Neural progenitor cell (in vitro differentiated cells): Measurements from ENCODE around the gene ESRRB. TPM values are rescaled to one million over a fixed set of nuclear protein-coding genes. Genes with fewer than 3 reads are reported as not detected.

ENCODE experiments used
- DNase-seq: peaks from one replicate; pipeline ENCODE4 v3.0.0-alpha.2; 2016; ENCODE audit warnings: low spot score
- H2AFZ ChIP-seq: fragments of 200-600 bp; sonication (generic); replicated peaks from 2 replicates; pipeline ENCODE4 v1.6.1; 2016; ENCODE audit warnings: antibody characterized with exemption
- H3F3A ChIP-seq: fragments of 200-600 bp; sonication (generic); 2 replicates; pipeline ENCODE4 v1.6.1; 2016; ENCODE audit warnings: antibody characterized with exemption, low read depth
- H3K27ac ChIP-seq: fragments of 200-600 bp; sonication (generic); 2 replicates; pipeline ENCODE4 v1.5.1; 2016; ENCODE audit warnings: mild to moderate bottlenecking
- H3K27me3 ChIP-seq: fragments of 200-600 bp; sonication (generic); 2 replicates; pipeline ENCODE4 v1.6.1; 2016; ENCODE audit warnings: mild to moderate bottlenecking, moderate library complexity
- H3K36me3 ChIP-seq: fragments of 200-600 bp; sonication (generic); 2 replicates; pipeline ENCODE4 v1.5.1; 2016
- H3K4me1 ChIP-seq: fragments of 200-600 bp; sonication (generic); 2 replicates; pipeline ENCODE4 v1.6.1; 2016; ENCODE audit warnings: mixed run types
- H3K4me2 ChIP-seq: fragments of 200-600 bp; sonication (generic); 2 replicates; pipeline ENCODE4 v1.6.1; 2016
- H3K4me3 ChIP-seq: fragments of 200-600 bp; sonication (generic); 2 replicates; pipeline ENCODE4 v1.5.1; 2016
- H3K79me2 ChIP-seq: fragments of 200-600 bp; sonication (generic); 2 replicates; pipeline ENCODE4 v1.6.1; 2016; ENCODE audit warnings: low read depth
- H3K9ac ChIP-seq: fragments of 200-600 bp; sonication (generic); 2 replicates; pipeline ENCODE4 v1.6.1; 2016
- H3K9me3 ChIP-seq: fragments of 200-600 bp; sonication (generic); 2 replicates; pipeline ENCODE4 v1.5.1; 2016; ENCODE audit warnings: low read depth
- H4K20me1 ChIP-seq: fragments of 200-600 bp; sonication (generic); 2 replicates; pipeline ENCODE4 v1.6.1; 2016; ENCODE audit warnings: low read depth
- H3K27ac Mint-ChIP-seq: 3 replicates; pipeline ENCODE4 v1.8.0; 2021; ENCODE audit warnings: mixed read lengths
- H3K27me3 Mint-ChIP-seq: 2 replicates; pipeline ENCODE4 v1.8.0; 2022; ENCODE audit warnings: low read depth, mild to moderate bottlenecking, inconsistent platforms, moderate library complexity, mixed read lengths; ENCODE audit not compliant: insufficient read depth
- H3K36me3 Mint-ChIP-seq: 3 replicates; pipeline ENCODE4 v1.8.0; 2021; ENCODE audit warnings: mixed read lengths
- H3K4me1 Mint-ChIP-seq: 3 replicates; pipeline ENCODE4 v1.8.0; 2021; ENCODE audit warnings: mixed read lengths
- H3K4me3 Mint-ChIP-seq: 3 replicates; pipeline ENCODE4 v1.8.0; 2021; ENCODE audit warnings: mild to moderate bottlenecking, moderate library complexity, mixed read lengths
- H3K9me3 Mint-ChIP-seq: 3 replicates; pipeline ENCODE4 v1.8.0; 2020; ENCODE audit warnings: mixed read lengths
- EZH2 ChIP-seq: fragments of 200-600 bp; sonication (generic); IDR thresholded peaks from 2 replicates; pipeline ENCODE4 v1.6.1; 2017; ENCODE audit warnings: antibody characterized with exemption, mild to moderate bottlenecking, moderate library complexity
- EZH2phosphoT487 ChIP-seq: fragments of 200-600 bp; sonication (generic); IDR thresholded peaks from 2 replicates; pipeline ENCODE4 v1.6.1; 2017; ENCODE audit warnings: antibody characterized with exemption
- total RNA-seq: library from RNA; depleted of rRNA; stranded (reverse); fragments of >200 nt; gene quantifications from 2 replicates; pipeline ENCODE4 v1.2.3, GENCODE V29; 2015; ENCODE audit warnings: low replicate concordance
- TF ChIP-seq, protein P1 (sequence below): fragments of 200-600 bp; sonication (generic); IDR thresholded peaks from 2 replicates; pipeline ENCODE4 v1.5.1; 2017; ENCODE audit warnings: antibody characterized with exemption, mild to moderate bottlenecking

The ESRRB gene
- total RNA-seq, 1 donor from 2014 or later: 1.3 TPM

DNA sequence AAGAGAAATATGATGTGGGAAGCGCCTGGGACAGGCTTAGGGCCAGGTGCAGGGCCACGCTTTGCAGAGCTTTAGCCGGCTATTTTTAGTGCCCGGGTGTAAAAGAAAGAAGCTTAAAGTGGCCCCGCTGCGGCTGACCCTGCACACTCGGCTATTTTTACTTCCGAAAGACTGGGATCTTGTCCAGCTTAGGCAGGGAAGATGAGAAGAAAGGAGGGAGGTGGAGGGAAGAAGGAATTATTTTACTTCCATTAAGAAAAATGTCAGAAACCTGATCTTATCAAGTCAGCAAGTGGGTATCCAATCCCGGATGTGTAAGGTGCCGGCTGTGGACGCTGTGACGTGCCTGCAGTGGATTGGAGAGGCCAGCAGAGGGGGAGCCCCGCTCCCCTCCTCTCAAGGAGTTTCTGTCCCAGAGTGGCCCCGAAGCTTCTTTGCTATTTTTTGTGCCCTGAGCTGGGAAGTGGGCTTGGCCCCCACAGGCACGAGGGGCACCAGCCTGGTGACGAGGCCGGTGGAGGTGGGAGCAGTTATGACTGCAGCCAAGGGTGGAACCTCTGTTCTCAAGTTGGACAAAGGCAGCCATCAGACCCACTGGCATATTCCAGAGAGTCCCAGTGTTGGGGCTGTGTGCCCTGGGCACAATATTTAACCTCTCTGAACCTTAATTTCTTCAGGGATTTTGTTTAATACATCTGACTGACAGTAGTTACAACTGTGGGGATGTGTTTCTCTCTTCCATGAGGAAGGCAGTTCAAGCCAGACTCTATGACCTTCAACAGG, 97.7 kb downstream of the ESRRB start:
- TF ChIP-seq, protein P1, sequence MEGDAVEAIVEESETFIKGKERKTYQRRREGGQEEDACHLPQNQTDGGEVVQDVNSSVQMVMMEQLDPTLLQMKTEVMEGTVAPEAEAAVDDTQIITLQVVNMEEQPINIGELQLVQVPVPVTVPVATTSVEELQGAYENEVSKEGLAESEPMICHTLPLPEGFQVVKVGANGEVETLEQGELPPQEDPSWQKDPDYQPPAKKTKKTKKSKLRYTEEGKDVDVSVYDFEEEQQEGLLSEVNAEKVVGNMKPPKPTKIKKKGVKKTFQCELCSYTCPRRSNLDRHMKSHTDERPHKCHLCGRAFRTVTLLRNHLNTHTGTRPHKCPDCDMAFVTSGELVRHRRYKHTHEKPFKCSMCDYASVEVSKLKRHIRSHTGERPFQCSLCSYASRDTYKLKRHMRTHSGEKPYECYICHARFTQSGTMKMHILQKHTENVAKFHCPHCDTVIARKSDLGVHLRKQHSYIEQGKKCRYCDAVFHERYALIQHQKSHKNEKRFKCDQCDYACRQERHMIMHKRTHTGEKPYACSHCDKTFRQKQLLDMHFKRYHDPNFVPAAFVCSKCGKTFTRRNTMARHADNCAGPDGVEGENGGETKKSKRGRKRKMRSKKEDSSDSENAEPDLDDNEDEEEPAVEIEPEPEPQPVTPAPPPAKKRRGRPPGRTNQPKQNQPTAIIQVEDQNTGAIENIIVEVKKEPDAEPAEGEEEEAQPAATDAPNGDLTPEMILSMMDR: peak; percentile 57
- no peak for TF ChIP-seq EZH2phosphoT487
- H3K9me3 Mint-ChIP-seq: no peaks in the 10 kb centered on the region
- H3K4me3 Mint-ChIP-seq: no peak overlapping the region
- Histone ChIP-seq H3K9ac (no peak overlapping the region), H4K20me1 (no peaks in the 10 kb centered on the region), H3F3A (no peaks in the 10 kb centered on the region), H3K4me2 (no peak overlapping the region), H3K9me3 (no peaks in the 10 kb centered on the region), H3K27me3 (no peaks in the 10 kb centered on the region), H3K27ac (no peak overlapping the region), H2AFZ (peak overlapping the region; percentile 91), H3K36me3 (no peaks in the 10 kb centered on the region), H3K79me2 (no peaks in the 10 kb centered on the region), H3K4me1 (peaks cover 7% of the 10 kb centered on the region), H3K4me3 (no peak overlapping the region)
- H3K27me3 Mint-ChIP-seq: peaks cover 5% of the 10 kb centered on the region
- peak; percentile 65 for DNase-seq
- peaks cover 11% of the 10 kb centered on the region for H3K4me1 Mint-ChIP-seq
- H3K36me3 Mint-ChIP-seq: no peaks in the 10 kb centered on the region
- H3K27ac Mint-ChIP-seq: no peak overlapping the region

DNA sequence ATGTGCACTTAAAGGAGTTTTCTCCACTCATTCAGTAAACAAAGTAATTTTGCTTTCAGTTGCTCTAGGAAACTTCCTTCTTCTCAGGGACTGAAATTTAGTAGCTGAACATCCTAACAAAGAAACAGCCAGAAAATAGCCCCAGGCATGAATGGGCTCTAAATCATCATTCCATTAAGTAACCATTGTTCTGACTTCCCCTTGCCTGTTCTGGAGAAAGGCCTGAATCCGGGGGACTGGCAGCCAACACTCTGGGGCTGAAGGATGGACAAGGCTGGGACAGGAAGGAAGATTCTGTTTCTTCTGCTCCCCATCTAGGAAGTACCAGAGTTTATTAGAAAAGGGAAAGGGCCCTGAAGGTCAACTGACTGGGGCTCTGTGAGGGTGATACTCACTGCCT, 104.5 kb downstream of the ESRRB start:
- no peaks in the 10 kb centered on the region for H3K9me3 ChIP-seq
- Mint-ChIP-seq H3K9me3 (no peaks in the 10 kb centered on the region), H3K4me1 (no peaks in the 10 kb centered on the region), H3K27ac (no peak overlapping the region), H3K36me3 (no peaks in the 10 kb centered on the region), H3K4me3 (no peak overlapping the region), H3K27me3 (peaks cover 4% of the 10 kb centered on the region)
- DNase-seq: no peak
- H3K27me3 ChIP-seq: no peaks in the 10 kb centered on the region
- no peak overlapping the region for H3K4me3 ChIP-seq
- no peak overlapping the region for H2AFZ ChIP-seq
- no peaks in the 10 kb centered on the region for H3K36me3 ChIP-seq
- H3K4me1 ChIP-seq: peaks cover 9% of the 10 kb centered on the region
- TF ChIP-seq EZH2phosphoT487: no peak
- no peak overlapping the region for H3K4me2 ChIP-seq
- H3F3A ChIP-seq: no peaks in the 10 kb centered on the region
- no peak overlapping the region for H3K27ac ChIP-seq
- no peak overlapping the region for H3K9ac ChIP-seq
- H4K20me1 ChIP-seq: no peaks in the 10 kb centered on the region
- H3K79me2 ChIP-seq: no peaks in the 10 kb centered on the region

DNA sequence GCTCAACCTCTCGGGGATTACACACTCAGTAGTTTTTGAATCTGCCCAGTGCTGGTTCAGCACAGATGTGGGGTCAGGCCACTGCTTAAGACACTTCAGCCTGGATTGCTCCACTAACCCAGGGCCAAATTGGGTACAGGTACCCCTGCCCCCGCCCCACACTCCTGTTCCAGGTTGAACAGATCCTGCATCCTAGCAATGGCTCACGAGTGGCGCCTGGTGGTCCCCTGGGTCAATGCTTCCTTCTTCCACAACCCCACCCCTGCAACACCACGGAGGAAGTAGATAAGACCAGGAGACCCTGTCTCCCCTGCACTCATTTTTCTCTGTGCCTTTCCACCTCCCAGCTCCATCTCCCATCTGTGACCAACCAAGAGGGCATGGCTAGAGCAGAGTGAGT, 108.4 kb downstream of the ESRRB start:
- no peak overlapping the region for H3K27ac ChIP-seq
- Mint-ChIP-seq H3K27me3 (peaks cover 4% of the 10 kb centered on the region), H3K4me3 (no peak overlapping the region), H3K36me3 (no peaks in the 10 kb centered on the region), H3K27ac (no peak overlapping the region), H3K9me3 (peaks cover 1% of the 10 kb centered on the region), H3K4me1 (peaks cover 10% of the 10 kb centered on the region)
- no peak overlapping the region for H2AFZ ChIP-seq
- no peak overlapping the region for H3K4me2 ChIP-seq
- H4K20me1 ChIP-seq: no peaks in the 10 kb centered on the region
- no peaks in the 10 kb centered on the region for H3K36me3 ChIP-seq
- H3K4me3 ChIP-seq: no peak overlapping the region
- H3K9me3 ChIP-seq: no peaks in the 10 kb centered on the region
- TF ChIP-seq, protein P1: peak; percentile 8
- TF ChIP-seq EZH2 (no peak), EZH2phosphoT487 (no peak)
- no peak for DNase-seq
- no peak overlapping the region for H3K9ac ChIP-seq
- H3K27me3 ChIP-seq: no peaks in the 10 kb centered on the region
- H3F3A ChIP-seq: no peaks in the 10 kb centered on the region
- no peaks in the 10 kb centered on the region for H3K79me2 ChIP-seq
- H3K4me1 ChIP-seq: peaks cover 22% of the 10 kb centered on the region

DNA sequence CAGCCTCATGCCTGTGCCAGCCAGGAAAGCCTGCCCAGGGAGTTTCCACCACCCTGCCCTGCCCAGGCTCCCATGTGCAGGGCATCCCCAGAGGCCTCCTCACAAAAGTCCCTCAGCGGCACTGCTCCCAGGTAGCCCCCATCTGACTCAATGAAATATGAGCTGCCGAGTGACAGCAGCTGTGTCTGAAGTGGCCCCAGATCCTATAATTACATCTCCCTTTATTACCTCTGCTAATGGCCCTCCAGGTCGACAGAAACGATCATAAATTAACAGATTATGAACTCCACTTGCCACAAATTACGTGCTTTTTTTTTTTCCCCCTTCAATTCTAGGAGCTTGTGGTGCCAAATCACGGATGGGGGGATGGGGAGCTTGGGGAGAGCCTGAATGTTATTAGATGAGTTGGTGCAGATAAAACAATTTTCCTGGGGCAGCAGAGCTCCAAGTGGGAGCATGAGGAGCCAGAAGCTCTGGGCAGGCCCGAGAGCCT, 110.4 kb downstream of the ESRRB start:
- H3K79me2 ChIP-seq: no peaks in the 10 kb centered on the region
- Mint-ChIP-seq H3K9me3 (peaks cover 2% of the 10 kb centered on the region), H3K4me3 (no peak overlapping the region), H3K27me3 (peaks cover 4% of the 10 kb centered on the region), H3K27ac (no peak overlapping the region), H3K4me1 (peaks cover 25% of the 10 kb centered on the region), H3K36me3 (no peaks in the 10 kb centered on the region)
- no peak overlapping the region for H2AFZ ChIP-seq
- H3K4me3 ChIP-seq: no peak overlapping the region
- TF ChIP-seq, protein P1: no peak
- TF ChIP-seq EZH2phosphoT487 (no peak), EZH2 (no peak)
- H3K27ac ChIP-seq: no peak overlapping the region
- DNase-seq: no peak
- peaks cover 18% of the 10 kb centered on the region for H3K4me1 ChIP-seq
- H3K4me2 ChIP-seq: no peak overlapping the region
- H3K9ac ChIP-seq: no peak overlapping the region
- no peaks in the 10 kb centered on the region for H3K27me3 ChIP-seq
- H4K20me1 ChIP-seq: no peaks in the 10 kb centered on the region
- no peaks in the 10 kb centered on the region for H3K36me3 ChIP-seq
- H3K9me3 ChIP-seq: no peaks in the 10 kb centered on the region
- no peaks in the 10 kb centered on the region for H3F3A ChIP-seq
